Measurements from ENCODE around the gene CMTM4.
"Not testable (repeated sequence)": the region's sequence is repeated elsewhere in the genome, so short reads cannot be mapped to it uniquely, and the experiment has no call there.

CMTM4 gene

GRCh38 chr16:66676599-66676998 is 19.9 kb downstream of the CMTM4 start:
- DNase-seq (ENCODE audit: extremely low read depth in 1 of 2, low read depth in 1 of 2): no peak

GRCh38 chr16:66673691-66674090 is 22.9 kb downstream of the CMTM4 start:
- no peak for DNase-seq (ENCODE audit: extremely low read depth in 1 of 2, low read depth in 1 of 2)

DNA sequence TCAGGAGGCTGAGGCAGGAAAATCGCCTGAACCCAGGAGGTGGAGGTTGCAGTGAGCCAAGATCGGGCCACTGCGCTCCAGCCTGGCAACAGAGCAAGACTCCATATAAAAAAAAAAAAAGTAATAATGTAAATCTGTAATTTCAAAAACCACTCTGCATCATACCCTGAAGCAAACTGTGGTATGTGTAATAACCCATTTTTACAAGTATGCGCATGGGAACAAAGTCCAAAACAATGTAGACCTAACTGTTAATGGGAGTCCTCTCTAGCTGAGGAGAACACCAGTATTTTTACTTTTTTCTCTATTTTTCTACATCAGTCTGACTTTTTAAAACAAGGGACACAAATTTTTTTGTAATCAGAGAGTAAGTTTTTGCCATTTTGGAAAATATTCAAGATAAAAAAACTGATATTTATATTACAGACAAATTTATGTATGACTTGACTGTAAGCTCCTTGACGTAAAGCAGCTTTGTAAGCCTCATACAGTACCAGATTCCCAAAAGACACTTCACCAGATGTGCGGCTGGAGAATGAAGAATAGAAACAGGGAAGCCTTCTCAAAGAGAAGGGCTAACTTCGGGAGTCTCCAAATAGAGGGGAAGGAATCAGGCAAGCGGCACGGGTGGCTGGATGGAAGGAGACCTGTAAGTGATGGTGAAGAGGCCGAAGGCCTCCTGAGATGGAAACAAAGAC is 25.7 kb downstream of the CMTM4 start:
- DNase-seq (ENCODE audit: extremely low read depth in 1 of 2, low read depth in 1 of 2): no peak

GRCh38 chr16:66668777-66669444 is 27.6 kb downstream of the CMTM4 start:
- DNase-seq (ENCODE audit: extremely low read depth in 1 of 2, low read depth in 1 of 2): no peak

DNA sequence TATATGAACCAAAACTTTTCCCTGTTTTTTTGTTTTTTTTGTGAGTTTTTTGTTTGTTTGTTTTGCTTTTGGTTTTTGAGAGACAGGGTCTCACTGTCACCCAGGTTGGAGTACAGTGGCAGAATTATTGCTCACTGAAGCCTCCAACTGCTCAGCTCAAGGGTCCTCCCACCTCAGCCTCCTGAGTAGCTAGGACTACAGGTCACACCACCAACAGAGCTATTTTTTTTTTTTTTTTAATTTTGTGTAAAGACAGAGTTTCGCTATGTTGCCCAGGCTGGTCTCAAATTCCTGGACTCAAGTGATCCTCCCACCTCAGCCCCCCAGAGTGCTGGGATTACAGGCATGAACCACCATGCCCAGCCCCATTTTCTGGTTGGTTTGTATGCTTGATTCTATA is 28.6 kb downstream of the CMTM4 start:
- DNase-seq (ENCODE audit: extremely low read depth in 1 of 2, low read depth in 1 of 2): no peak

DNA sequence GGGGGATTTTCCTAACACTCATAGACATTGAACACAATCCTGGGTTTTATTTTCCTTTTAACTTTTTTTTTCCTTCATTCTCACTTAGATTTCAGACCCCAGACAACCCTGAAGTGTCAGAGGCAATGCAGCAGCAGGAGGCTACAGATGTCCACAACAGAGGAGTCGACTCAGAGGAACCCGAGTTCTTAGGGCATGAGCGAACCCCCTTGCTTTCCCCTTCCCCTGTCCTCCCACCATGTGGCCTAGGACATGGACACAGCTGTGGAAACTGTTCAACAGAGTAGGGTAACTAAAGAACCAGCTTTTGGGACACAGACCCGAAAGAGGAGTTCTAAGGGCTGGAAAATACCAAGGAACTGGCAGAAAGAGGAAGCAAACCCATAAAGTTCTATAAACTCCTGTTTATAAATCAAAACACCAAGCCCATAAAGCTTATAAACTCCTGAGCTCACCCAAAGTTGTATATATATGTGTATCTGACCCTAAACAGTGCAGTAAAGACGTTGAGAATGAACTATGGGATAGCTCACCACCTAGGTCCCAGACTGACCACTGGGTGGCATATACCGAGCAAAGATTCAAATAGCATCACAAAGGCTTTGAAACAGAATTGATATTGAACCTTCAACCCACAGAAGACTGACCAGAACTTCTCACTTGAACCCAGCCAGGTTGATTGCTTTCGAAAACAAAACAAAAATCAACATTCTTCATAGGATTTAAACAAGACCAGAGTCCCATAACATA is 33.9 kb downstream of the CMTM4 start:
- DNase-seq (ENCODE audit: extremely low read depth in 1 of 2, low read depth in 1 of 2): no peak

- not testable (repeated sequence) for DNase-seq (ENCODE audit: extremely low read depth in 1 of 2, low read depth in 1 of 2)
Measured at GRCh38 chr16:66661671-66662346, 34.7 kb downstream of the CMTM4 start.

DNA sequence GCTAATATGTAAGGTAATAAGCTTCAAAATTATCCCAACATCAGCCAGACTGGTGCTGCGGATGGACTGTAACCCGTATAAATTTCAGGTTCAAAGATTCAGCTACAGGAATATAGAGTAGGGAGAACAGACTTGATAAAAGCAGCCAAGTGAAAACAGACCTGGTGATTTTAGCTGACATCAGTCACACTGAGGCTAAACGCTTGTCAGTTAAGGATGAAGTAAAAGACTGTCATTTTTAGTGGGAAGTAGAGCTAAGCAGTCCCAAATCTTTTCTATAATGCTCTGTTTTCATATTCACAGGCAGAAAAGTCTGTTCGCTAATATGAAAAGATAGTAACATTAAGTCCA is 35.4 kb downstream of the CMTM4 start:
- no peak for DNase-seq (ENCODE audit: extremely low read depth in 1 of 2, low read depth in 1 of 2)

DNA sequence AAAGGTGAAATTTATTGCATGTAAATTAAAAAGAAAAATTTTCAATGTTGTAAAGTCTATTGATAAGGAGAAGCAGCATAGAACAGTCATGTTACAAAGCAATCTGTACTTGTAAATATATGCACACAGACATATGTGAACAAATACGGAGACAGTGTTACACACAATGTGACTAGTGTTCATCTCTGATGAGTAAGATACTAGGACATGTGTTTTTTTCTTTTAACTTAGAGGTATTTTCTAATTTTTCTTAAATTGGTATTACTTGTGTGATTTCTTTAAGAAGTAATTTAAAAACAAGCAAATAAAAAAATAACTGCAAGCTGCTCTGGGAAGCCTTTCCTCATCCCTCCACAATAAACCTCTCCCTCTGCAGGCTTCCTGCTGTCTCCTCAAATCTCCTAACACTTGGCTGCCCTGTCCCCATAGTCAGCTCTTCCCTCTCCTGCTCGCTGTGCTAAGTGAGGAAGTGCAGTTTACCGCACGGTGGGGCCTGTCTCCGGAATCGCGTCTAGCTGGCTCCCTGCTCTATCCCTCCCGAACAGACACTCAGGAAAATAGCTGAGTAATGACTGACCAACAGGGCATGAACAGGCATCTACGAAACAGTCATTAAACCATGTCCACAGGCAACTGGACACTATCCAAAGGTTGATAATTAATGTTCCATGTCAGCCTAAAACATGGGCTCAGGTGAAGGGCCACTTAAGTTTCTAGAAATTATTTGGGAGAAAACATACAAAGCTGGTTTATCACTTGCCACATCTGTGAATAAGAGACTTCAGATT is 35.9 kb downstream of the CMTM4 start:
- no peak for DNase-seq (ENCODE audit: extremely low read depth in 1 of 2, low read depth in 1 of 2)

- no peak for DNase-seq (ENCODE audit: extremely low read depth in 1 of 2, low read depth in 1 of 2)
Measured at GRCh38 chr16:66658860-66659190, 37.7 kb downstream of the CMTM4 start.

DNA sequence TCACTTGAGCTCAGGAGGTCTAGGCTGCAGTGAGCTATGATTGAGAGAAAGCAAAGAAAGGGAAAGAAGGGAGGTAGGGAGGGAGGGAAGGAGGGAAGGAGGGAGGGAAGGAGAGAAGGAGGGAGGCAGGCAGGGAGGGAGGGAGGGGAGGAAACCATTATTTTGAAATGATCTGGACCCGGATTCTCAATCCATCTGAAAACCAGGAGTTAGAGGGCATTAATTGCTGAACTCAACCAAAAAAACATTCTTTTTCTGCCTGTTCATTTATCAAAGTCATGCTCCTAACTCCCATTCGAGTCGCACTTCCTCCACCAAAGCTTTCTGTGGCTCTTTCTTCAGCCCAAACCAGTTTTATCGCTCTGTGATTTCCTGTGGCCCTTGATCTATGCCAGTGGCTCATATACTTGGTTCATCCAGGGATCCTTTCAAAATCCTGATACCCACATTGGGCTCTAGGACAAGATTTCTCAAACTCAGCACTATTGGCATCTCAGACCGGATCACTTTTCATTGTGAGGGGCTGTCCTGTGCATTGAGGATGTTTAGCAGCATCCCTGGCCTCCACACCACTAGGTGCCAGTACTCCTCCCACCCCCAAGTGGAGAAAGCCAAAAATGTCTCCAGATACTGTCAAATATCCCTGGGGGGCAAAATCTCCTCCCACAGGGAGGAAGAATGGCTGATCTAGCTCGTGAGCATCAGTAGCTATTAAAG is 38.2 kb downstream of the CMTM4 start:
- DNase-seq (ENCODE audit: extremely low read depth in 1 of 2, low read depth in 1 of 2): no peak

- no peak for DNase-seq (ENCODE audit: extremely low read depth in 1 of 2, low read depth in 1 of 2)
Measured at GRCh38 chr16:66656547-66656946, 40.0 kb downstream of the CMTM4 start.

DNA sequence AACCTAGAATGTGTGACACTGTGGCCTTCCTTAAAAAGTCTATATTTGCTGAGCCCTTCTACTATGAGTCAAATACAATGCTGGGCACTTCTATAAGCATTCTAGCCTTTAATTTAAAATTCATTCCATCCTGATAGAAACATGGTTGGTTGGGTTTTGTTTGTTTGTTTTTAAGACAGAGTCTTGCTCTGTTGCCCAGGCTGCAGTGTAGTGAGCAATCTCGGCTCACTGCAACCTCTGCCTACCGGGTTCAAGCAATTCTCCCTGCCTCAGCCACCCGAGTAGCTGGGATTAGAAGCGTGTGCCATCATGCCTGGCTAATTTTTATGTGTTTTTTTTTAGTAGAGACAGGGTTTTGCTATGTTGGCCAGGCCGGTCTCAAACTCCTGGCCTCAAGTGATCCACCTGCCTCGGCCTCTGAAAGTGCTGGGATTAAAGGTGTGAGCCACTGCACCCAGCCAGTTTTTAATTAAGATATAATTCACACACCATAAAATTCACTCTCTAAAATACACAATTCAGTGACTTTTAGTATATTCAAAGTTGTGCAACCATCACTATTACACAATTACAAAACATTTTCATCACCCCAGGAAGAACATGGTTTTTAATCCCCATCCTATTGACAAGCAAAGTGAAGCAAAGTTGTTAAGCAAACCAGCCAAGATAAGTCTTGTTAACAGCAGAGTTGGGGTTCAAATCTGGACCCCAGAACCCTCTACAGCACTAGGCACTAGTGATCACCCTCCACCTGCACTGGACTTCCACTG is 42.8 kb downstream of the CMTM4 start:
- no peak for DNase-seq (ENCODE audit: extremely low read depth in 1 of 2, low read depth in 1 of 2)

DNA sequence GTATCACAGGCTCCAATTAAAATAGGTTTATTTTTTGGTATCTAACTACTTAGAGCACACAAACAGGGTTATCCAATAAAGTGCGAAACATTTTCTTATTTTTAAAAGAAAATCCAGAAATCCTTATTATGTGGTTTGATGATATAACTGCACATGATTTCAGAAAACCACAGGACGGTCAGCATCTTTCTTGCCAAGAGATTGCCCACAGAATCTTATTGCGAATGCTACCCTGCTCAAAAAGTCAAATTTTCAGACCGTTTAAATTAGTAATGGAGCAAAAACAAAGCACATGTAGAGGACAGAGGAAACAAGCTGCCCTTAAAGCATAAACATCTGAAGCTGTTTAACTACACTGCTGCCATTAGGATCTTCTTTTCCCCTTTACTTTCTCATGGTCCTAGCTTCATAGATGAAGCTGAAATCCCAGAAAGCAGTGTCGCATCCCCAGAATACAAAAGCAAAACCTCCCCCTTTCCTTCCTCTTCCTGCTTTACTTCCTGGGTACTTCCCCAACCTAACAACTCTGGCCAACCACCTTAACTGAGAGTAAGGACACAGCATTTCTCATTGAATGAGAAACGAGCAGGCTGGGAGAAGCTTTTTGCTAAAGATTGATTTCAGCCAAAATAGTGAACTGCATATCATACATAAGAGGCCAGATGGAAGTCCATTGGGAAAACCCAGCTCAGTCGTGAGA is 43.7 kb downstream of the CMTM4 start:
- no peak for DNase-seq (ENCODE audit: extremely low read depth in 1 of 2, low read depth in 1 of 2)

DNA sequence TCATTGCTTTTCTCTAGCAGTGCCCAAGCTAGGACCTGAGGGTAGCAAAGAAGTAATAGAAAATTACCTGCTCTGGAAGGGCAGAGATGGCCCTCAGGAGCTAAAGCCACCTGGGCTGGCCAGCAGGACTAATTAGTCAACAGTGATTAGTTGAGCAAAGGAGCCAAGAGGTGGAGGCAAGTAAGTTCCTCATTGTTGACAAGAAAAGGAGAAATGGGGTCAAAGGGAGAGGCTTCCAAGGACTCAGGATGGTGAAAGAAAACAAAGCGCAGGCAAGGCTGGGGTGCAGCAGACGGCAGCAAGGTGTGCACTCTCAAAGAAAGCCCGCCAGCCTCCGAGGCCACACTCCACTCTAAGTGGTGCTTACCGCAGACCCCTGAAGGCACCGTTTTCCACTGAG is 44.6 kb downstream of the CMTM4 start:
- DNase-seq (ENCODE audit: extremely low read depth in 1 of 2, low read depth in 1 of 2): no peak

DNA sequence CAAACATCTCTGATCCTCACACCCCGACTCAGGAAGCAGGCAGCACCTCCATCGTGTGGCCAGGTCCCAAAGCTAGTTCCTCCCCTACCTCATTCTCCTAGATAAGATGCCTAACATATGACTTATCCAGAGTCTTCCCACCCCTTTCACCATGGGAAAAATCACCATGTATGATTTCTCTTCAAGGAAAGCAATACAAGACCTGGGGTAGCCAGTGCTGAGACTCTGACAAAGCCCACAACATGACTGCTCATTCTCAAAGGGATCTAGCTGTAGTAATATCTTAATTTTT is 45.1 kb downstream of the CMTM4 start:
- no peak for DNase-seq (ENCODE audit: extremely low read depth in 1 of 2, low read depth in 1 of 2)

DNA sequence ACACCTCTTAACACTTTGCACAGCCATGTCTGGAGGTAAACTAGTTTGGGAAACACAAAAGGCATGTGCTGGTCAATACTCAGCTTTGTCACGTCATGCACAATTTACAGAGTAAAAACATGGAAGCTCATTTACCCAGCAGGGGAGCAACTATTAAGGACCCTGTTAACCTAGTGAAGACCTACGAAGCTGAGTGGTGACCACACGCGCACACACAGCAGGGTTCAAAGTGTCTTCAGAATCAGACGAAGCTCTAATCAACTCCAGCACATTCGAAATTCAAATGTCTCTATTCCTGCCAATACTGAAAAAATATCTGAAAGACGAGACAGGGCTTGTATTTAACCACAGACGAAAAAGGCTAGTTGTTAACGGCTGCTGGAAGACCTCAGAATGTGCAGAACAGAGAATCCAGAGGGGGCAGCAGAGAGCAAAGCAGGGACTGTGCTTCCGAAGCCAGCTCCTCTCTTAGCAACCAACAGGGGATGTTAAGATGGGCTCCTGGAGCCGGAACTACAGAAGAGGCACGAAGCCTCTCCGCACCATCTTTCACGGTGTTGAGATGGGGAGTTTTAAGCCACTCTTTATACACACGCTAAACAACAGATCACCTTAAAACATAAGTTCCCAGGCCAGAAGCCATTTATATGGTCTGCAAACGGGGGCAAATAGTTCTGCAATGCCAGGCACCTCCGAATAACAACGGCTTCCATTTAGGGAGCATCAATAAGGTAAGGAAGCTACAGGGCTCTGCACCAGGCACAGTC is 45.7 kb downstream of the CMTM4 start:
- DNase-seq (ENCODE audit: extremely low read depth in 1 of 2, low read depth in 1 of 2): peak; percentile 55 to 58

- no peak for DNase-seq (ENCODE audit: extremely low read depth in 1 of 2, low read depth in 1 of 2)
Measured at GRCh38 chr16:66649636-66650205, 46.8 kb downstream of the CMTM4 start.

Measured in activated CD8-positive, alpha-beta memory T cell treated with anti-CD3 and anti-CD28 coated beads for 1 hour (primary cell).